ENCODE data around the gene PWWP2B. TPM values are rescaled to one million over a fixed set of nuclear protein-coding genes. Genes with fewer than 3 reads are reported as not detected.

The PWWP2B gene
- total and polyA plus RNA-seq, 2 of the 8 experiments (the other 6 are each of a cell fraction or from before 2014, with no cell fraction given): 5.3 to 10.8 TPM

GRCh38 chr10:132394201-132394811 lies 2.7 kb upstream of the PWWP2B start:
- H2BK120ac ChIP-seq (replicated peaks; ENCODE audit: low read depth, low read length): no peak overlapping the region
- H3K4ac ChIP-seq (replicated peaks; ENCODE audit: insufficient read length, low read depth, low read length): no peak overlapping the region
- H2BK12ac ChIP-seq (ENCODE audit: low read depth, low read length): no peak overlapping the region
- H3K27ac ChIP-seq (ENCODE audit: low read depth, low read length): no peak overlapping the region
- H3K23me2 ChIP-seq (ENCODE audit: low read depth, low read length): peaks cover 10% of the 10 kb centered on the region
- peaks cover 0 to 7% of the 10 kb centered on the region in 2 experiments for H4K20me1 ChIP-seq (replicated peaks in 1 of 2; ENCODE audit: control insufficient read depth in 1 of 2, insufficient read depth in 2 of 2, low read length in 2 of 2)
- FAIRE-seq (no peak), DNase-seq (ENCODE audit: low read depth in 1 of 2, low spot score in 2 of 2) (no peak)
- no peak overlapping the region; the same call in 1 of the 2 replicates for H2AK5ac ChIP-seq (ENCODE audit: low read depth, low read length)
- ChIA-PET POLR2A (ENCODE audit: partially characterized antibody) (interaction anchor here (1.1 to 1.6 kb wide), 2 partner anchors 16 to 55 kb away, joined by 3 to 6 read pairs; no protein-coding TSS in a partner anchor), CTCF (ENCODE audit: partially characterized antibody) (interaction anchor here (0.8 to 2.9 kb wide), 4 partner anchors 27 to 184 kb away, joined by 3 to 7 read pairs (median 4); no protein-coding TSS in a partner anchor)
- H3K4me3 ChIP-seq (ENCODE audit: extremely low read depth in 1 of 4, insufficient read depth in 2 of 4, low read depth in 3 of 4, low read length in 4 of 4): no peak overlapping the region
- H3K9me3 ChIP-seq (ENCODE audit: insufficient read depth in 2 of 2, low read depth in 1 of 2, low read length in 1 of 2): no peaks in the 10 kb centered on the region
- no peak overlapping the region for H4K5ac ChIP-seq (ENCODE audit: insufficient read length, low read depth, low read length)
- H3K79me1 ChIP-seq (ENCODE audit: low read depth, low read length): no peaks in the 10 kb centered on the region
- no peak overlapping the region; the same call in 1 of the 2 replicates for H3K18ac ChIP-seq (ENCODE audit: extremely low read depth, low read length)
- H3K56ac ChIP-seq (replicated peaks; ENCODE audit: insufficient read length, low read depth, low read length): no peak overlapping the region
- no peak overlapping the region for H3K4me2 ChIP-seq (ENCODE audit: insufficient read depth in 1 of 2, low read depth in 2 of 2, low read length in 2 of 2)
- H3K27me3 ChIP-seq (replicated peaks in 1 of 4; ENCODE audit: control insufficient read depth in 3 of 4, extremely low read depth in 1 of 4, insufficient read depth in 3 of 4, low read length in 3 of 4): peaks cover 0 to 10% (median 2%) of the 10 kb centered on the region in 4 experiments; a peak in 4 of 7 replicates
- TF ChIP-seq SP1 (IDR thresholded peaks at IDR 0.05; ENCODE audit: low read depth, low read length) (no peak), FOSL1 (IDR thresholded peaks at IDR 0.05; ENCODE audit: insufficient read depth, low read depth, low read length) (no peak), BCL11A (IDR thresholded peaks at IDR 0.05; ENCODE audit: low read depth in 2 of 2, low read length in 2 of 2) (no peak), KDM5A (IDR thresholded peaks at IDR 0.05; ENCODE audit: low read length) (no peak)
- no peak overlapping the region for H3K14ac ChIP-seq (ENCODE audit: insufficient read length)
- H3K23ac ChIP-seq (ENCODE audit: insufficient read length): no peak overlapping the region
- H2BK20ac ChIP-seq (ENCODE audit: low read length): no peak overlapping the region
- H4K91ac ChIP-seq (replicated peaks; ENCODE audit: insufficient read length, low read length): peak overlapping the region; percentile 74
- no peak overlapping the region for H2AFZ ChIP-seq (ENCODE audit: low read length)
- 89% methylated on average over 13 of the region's 13 CpGs; no CpG with 5 or more reads in 1 of the 2 experiments for WGBS, 2 experiments (ENCODE audit: extremely low coverage in 1 of 2, insufficient coverage in 1 of 2, insufficient read length in 1 of 2, insufficient replicate concordance in 2 of 2, low coverage in 1 of 2, low lambda C conversion rate in 2 of 2, missing lambda C conversion rate in 1 of 2)
- no peak overlapping the region for H4K8ac ChIP-seq (ENCODE audit: extremely low read depth, insufficient read depth, low read length)
- no peaks in the 10 kb centered on the region for H3K79me2 ChIP-seq (ENCODE audit: control insufficient read depth in 1 of 2, insufficient read depth in 2 of 2, low read length in 2 of 2)
- H3K36me3 ChIP-seq (ENCODE audit: control insufficient read depth in 2 of 4, insufficient read depth in 4 of 4, low read length in 3 of 4): no peaks in the 10 kb centered on the region
- no peak overlapping the region for H3K9ac ChIP-seq (replicated peaks in 1 of 4; ENCODE audit: extremely low read depth in 1 of 4, low read depth in 3 of 4, low read length in 3 of 4)
- no peak overlapping the region for H2BK15ac ChIP-seq (ENCODE audit: low read length)
- H2BK5ac ChIP-seq (ENCODE audit: low read depth, low read length): no peak overlapping the region
- H3K4me1 ChIP-seq (replicated peaks in 1 of 4; ENCODE audit: control insufficient read depth in 3 of 4, insufficient read depth in 4 of 4, low read length in 3 of 4): peaks cover 0 to 21% (median 14%) of the 10 kb centered on the region in 4 experiments; a peak in 5 of 7 replicates

Data from H1 (cell line).